Measurements from ENCODE around the gene OOSP3. TPM values are rescaled to one million over a fixed set of nuclear protein-coding genes. Genes with fewer than 3 reads are reported as not detected.
"Not testable (repeated sequence)": the region's sequence is repeated elsewhere in the genome, so short reads cannot be mapped to it uniquely, and the experiment has no call there.

OOSP3 gene
- total RNA-seq, 4 donors from 2014 or later = not detected

- intact Hi-C loops (cut with DNase I; ENCODE audit: low total_unique reads) = no loop called here
- no peaks in the 10 kb centered on the region for H3K27me3 ChIP-seq
- in situ Hi-C loops (cut with MboI; ENCODE audit: low sequenced_read_pairs in 4 of 4) = no loop called here
- DNase-seq (no peak), ATAC-seq (no peak)
- no peaks in the 10 kb centered on the region for H3K4me1 ChIP-seq
- no peaks in the 10 kb centered on the region for H3K9me3 ChIP-seq
- no peak overlapping the region for H3K27ac ChIP-seq
- H3K36me3 ChIP-seq = no peaks in the 10 kb centered on the region
- H3K4me3 ChIP-seq = no peak overlapping the region
- TF ChIP-seq CTCF (IDR thresholded peaks at IDR 0.05 in 4 of 5, conservative IDR thresholded peaks at IDR 0.05 in 1 of 5) = no peak
- no peak for TF ChIP-seq POLR2A (IDR thresholded peaks at IDR 0.05)
Observed at GRCh38 chr11:59879567-59879966, 985 bp downstream of the OOSP3 start.

- H3K4me3 ChIP-seq = no peak overlapping the region
- H3K36me3 ChIP-seq = no peaks in the 10 kb centered on the region
- in situ Hi-C loops (cut with MboI; ENCODE audit: low sequenced_read_pairs in 4 of 4) = no loop called here
- intact Hi-C loops (cut with DNase I; ENCODE audit: low total_unique reads) = no loop called here
- DNase-seq = no peak
- no peaks in the 10 kb centered on the region for H3K9me3 ChIP-seq
- no peak overlapping the region for H3K27ac ChIP-seq
- TF ChIP-seq CTCF (IDR thresholded peaks at IDR 0.05 in 4 of 5, conservative IDR thresholded peaks at IDR 0.05 in 1 of 5) (no peak), POLR2A (IDR thresholded peaks at IDR 0.05) (no peak)
- H3K27me3 ChIP-seq = no peaks in the 10 kb centered on the region
- ATAC-seq = no peak
- H3K4me1 ChIP-seq = no peaks in the 10 kb centered on the region
Observed at GRCh38 chr11:59883597-59883996, 5.0 kb downstream of the OOSP3 start.

DNA sequence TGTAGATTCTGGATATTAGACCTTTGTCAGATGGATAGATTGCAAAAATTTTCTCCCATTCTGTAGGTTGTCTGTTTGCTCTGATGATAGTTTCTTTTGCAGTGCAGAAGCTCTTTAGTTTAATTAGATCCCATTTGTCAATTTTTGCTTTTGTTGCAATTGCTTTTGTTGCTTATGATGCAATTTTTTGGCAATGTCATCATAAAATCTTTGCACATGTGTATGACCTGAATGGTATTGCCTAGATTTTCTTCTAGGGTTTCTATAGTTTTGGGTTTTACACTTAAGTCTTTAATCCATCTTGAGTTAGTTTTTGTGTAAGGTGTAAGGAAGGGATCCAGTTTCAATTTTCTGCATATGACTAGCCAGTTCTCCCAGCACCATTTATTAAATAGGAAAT is 8.6 kb downstream of the OOSP3 start:
- H3K27me3 ChIP-seq; H3K36me3 ChIP-seq; H3K9me3 ChIP-seq; H3K27ac ChIP-seq; in situ Hi-C loops (cut with MboI; ENCODE audit: low sequenced_read_pairs in 4 of 4); DNase-seq; H3K4me3 ChIP-seq; intact Hi-C loops (cut with DNase I; ENCODE audit: low total_unique reads); ATAC-seq; H3K4me1 ChIP-seq: not testable (repeated sequence)

- TF ChIP-seq CTCF (IDR thresholded peaks at IDR 0.05 in 4 of 5, conservative IDR thresholded peaks at IDR 0.05 in 1 of 5) (no peak), POLR2A (IDR thresholded peaks at IDR 0.05) (no peak)
- no peaks in the 10 kb centered on the region for H3K9me3 ChIP-seq
- no peak for ATAC-seq
- in situ Hi-C loops (cut with MboI; ENCODE audit: low sequenced_read_pairs in 4 of 4) = no loop called here
- no peaks in the 10 kb centered on the region for H3K36me3 ChIP-seq
- DNase-seq = no peak
- H3K4me1 ChIP-seq = no peaks in the 10 kb centered on the region
- H3K27ac ChIP-seq = no peak overlapping the region
- intact Hi-C loops (cut with DNase I; ENCODE audit: low total_unique reads) = no loop called here
- no peak overlapping the region for H3K4me3 ChIP-seq
- H3K27me3 ChIP-seq = no peaks in the 10 kb centered on the region
Observed at GRCh38 chr11:59891781-59892181, 13.2 kb downstream of the OOSP3 start.

GRCh38 chr11:59894616-59895015 is 16.0 kb downstream of the OOSP3 start:
- no peak for ATAC-seq
- DNase-seq = no peak
- Histone ChIP-seq H3K9me3 (no peaks in the 10 kb centered on the region), H3K4me3 (no peak overlapping the region), H3K4me1 (no peaks in the 10 kb centered on the region), H3K36me3 (no peaks in the 10 kb centered on the region), H3K27ac (no peak overlapping the region), H3K27me3 (no peaks in the 10 kb centered on the region)
- intact Hi-C loops (cut with DNase I; ENCODE audit: low total_unique reads) (no loop called here), in situ Hi-C loops (cut with MboI; ENCODE audit: low sequenced_read_pairs in 4 of 4) (no loop called here)
- TF ChIP-seq POLR2A (IDR thresholded peaks at IDR 0.05) (no peak), CTCF (IDR thresholded peaks at IDR 0.05 in 4 of 5, conservative IDR thresholded peaks at IDR 0.05 in 1 of 5) (no peak)
